Left lung (tissue), 10 donors: ENCODE results near the gene MAPK8IP3. TPM values are rescaled to one million over a fixed set of nuclear protein-coding genes. Genes with fewer than 3 reads are reported as not detected.

ENCODE experiments used
- ATAC-seq: fragments of 200-7000 bp; cut with Tn5 transposase; one replicate; pipeline ENCODE4 v1.9.1; 2020; ENCODE audit warnings: moderate library complexity
- DNase-seq, 4 donors: peaks; one replicate each; pipeline ENCODE4 v3.0.0-alpha.2; 2013 to 2020
- H3K27ac ChIP-seq, 2 donors: fragments of 200-600 bp; sonication (generic) in 1 of 2; one replicate each; pipeline versions ENCODE4 v1.5.0 to v1.8.0; 2020 to 2021
- H3K27me3 ChIP-seq, 2 donors: fragments of 200-600 bp; sonication (generic) in 1 of 2; one replicate each; pipeline versions ENCODE4 v1.5.0 to v1.8.0; 2020 to 2021
- H3K36me3 ChIP-seq, 2 donors: fragments of 200-600 bp; sonication (generic) in 1 of 2; one replicate each; pipeline versions ENCODE4 v1.5.0 to v1.8.0; 2020 to 2021
- H3K4me1 ChIP-seq, 2 donors: fragments of 200-600 bp; one replicate each; pipeline ENCODE4 v1.8.0; 2021
- H3K4me3 ChIP-seq, 2 donors: fragments of 200-600 bp; sonication (generic) in 1 of 2; one replicate each; pipeline versions ENCODE4 v1.5.0 to v1.8.0; 2020 to 2021; ENCODE audit warnings: mild to moderate bottlenecking in 1 of 2
- H3K9me3 ChIP-seq, 2 donors: fragments of 200-600 bp; sonication (generic) in 1 of 2; one replicate each; pipeline versions ENCODE4 v1.5.0 to v1.8.0; 2020 to 2021
- intact Hi-C, 2 donors: fragments of 100-400 bp; cut with DNase I; formaldehyde crosslinking; loops; one replicate each; pipeline versions ENCODE4 v1.11.2 to v1.14.2; 2022
- polyA plus RNA-seq, 6 donors: library from polyadenylated mRNA; unstranded; fragments of 120-200 nt; gene quantifications; one replicate each; pipeline ENCODE4 v1.2.1, GENCODE V29; 2013; ENCODE audit not compliant: insufficient read length in 6 of 6
- total RNA-seq, 2 donors: library from RNA; stranded (reverse); fragmentation: NEBNext Ultra II Directional; extraction: Animal tissue kit (Norgen Biotek cat#: 25700); gene quantifications; one replicate each; pipeline ENCODE4 v1.2.1, GENCODE V29; 2021
- TF ChIP-seq, protein P1 (sequence below), 2 donors: fragments of 200-600 bp; sonication (generic) in 1 of 2; IDR thresholded peaks; one replicate each; pipeline versions ENCODE4 v1.5.0 to v1.8.0; 2021; ENCODE audit warnings: antibody characterized with exemption in 2 of 2
- donor health status: DM: no; HTN: yes; CAD: no.
- donor health status: DM: no; HTN: no; CAD: no.

The MAPK8IP3 gene
- total and polyA plus RNA-seq, 8 donors, result 48.1 to 85.9 (median 64.0) TPM

DNA sequence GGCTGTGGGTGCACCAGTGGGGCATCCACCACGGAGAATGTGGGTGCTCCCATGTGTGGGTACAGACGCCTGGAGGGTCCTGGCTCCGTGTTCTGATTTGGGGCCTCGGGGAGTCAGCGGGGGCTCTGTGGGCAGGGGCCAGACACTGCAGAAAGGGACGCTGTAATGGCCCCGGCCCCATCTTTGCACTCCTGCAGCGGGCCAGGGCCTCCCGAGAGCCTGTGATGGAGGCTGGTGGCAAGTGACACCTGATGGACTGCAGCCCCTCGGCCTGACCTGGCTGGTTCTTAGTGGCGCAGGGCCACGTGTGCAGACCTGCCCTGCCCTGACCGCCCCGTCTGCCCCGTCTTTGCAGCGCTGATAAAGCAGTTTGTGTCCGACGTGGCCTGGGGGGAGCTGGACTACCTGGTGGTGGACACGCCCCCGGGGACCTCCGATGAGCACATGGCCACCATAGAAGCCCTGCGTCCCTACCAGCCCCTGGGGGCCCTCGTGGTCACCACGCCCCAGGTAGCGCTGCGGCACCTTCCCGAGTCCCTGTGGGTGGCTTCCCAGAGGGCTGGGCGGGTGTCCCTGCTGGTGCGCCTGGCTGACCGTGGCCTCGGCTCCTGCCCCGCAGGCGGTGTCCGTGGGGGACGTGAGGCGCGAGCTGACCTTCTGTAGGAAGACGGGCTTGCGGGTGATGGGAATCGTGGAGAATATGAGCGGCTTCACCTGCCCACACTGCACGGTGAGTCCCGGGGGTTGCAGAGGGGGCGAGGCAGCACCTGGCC lies 81.5 kb downstream of the MAPK8IP3 start:
- DNase-seq, result peak in 2 of 4 donors; percentile 27 to 63
- no peak overlapping the region for H3K27ac ChIP-seq
- peaks cover 0 to 70% of the 10 kb centered on the region in 2 donors for H3K36me3 ChIP-seq
- no peaks in the 10 kb centered on the region for H3K9me3 ChIP-seq
- TF ChIP-seq, protein P1, sequence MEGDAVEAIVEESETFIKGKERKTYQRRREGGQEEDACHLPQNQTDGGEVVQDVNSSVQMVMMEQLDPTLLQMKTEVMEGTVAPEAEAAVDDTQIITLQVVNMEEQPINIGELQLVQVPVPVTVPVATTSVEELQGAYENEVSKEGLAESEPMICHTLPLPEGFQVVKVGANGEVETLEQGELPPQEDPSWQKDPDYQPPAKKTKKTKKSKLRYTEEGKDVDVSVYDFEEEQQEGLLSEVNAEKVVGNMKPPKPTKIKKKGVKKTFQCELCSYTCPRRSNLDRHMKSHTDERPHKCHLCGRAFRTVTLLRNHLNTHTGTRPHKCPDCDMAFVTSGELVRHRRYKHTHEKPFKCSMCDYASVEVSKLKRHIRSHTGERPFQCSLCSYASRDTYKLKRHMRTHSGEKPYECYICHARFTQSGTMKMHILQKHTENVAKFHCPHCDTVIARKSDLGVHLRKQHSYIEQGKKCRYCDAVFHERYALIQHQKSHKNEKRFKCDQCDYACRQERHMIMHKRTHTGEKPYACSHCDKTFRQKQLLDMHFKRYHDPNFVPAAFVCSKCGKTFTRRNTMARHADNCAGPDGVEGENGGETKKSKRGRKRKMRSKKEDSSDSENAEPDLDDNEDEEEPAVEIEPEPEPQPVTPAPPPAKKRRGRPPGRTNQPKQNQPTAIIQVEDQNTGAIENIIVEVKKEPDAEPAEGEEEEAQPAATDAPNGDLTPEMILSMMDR (IDR thresholded peaks at IDR 0.05), result no peak
- H3K27me3 ChIP-seq, result no peaks in the 10 kb centered on the region
- no peak overlapping the region for H3K4me3 ChIP-seq
- intact Hi-C loops, result no loop called here
- H3K4me1 ChIP-seq, result peaks cover 0 to 27% of the 10 kb centered on the region in 2 donors
- no peak for ATAC-seq

DNA sequence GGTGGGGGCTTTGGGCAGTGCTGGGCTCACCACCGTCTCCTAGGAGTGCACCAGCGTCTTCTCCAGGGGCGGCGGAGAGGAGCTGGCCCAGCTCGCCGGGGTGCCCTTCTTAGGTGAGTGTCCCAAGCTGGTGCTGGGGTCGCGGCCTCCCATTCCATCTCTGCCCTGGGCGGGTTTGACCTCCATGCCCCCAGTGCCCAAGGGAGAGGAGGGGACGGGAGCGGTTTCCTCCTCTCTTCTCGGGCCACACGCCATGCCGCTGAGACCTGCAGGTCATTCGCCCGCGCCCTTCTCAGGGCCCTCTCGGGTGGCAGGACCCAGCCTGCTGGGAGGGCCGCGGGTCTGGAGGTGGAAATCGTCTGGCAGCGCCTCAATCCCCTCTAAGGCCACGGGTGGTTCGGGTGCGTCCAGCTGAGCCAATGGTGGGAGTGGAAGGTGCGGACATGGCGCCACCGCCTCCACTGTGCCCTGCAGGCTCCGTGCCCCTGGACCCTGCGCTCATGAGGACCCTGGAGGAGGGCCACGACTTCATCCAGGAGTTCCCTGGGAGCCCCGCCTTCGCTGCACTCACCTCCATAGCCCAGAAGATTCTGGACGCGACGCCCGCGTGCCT lies 82.2 kb downstream of the MAPK8IP3 start:
- no peak overlapping the region for H3K4me3 ChIP-seq
- ATAC-seq (no peak), DNase-seq (peak in 2 of 4 donors; percentile 24 to 80)
- no peaks in the 10 kb centered on the region for H3K27me3 ChIP-seq
- H3K9me3 ChIP-seq, result no peaks in the 10 kb centered on the region
- peaks cover 0 to 70% of the 10 kb centered on the region in 2 donors for H3K36me3 ChIP-seq
- H3K4me1 ChIP-seq, result peaks cover 0 to 26% of the 10 kb centered on the region in 2 donors
- intact Hi-C loops, result no loop called here
- TF ChIP-seq, protein P1 (IDR thresholded peaks at IDR 0.05), result no peak
- no peak overlapping the region for H3K27ac ChIP-seq

DNA sequence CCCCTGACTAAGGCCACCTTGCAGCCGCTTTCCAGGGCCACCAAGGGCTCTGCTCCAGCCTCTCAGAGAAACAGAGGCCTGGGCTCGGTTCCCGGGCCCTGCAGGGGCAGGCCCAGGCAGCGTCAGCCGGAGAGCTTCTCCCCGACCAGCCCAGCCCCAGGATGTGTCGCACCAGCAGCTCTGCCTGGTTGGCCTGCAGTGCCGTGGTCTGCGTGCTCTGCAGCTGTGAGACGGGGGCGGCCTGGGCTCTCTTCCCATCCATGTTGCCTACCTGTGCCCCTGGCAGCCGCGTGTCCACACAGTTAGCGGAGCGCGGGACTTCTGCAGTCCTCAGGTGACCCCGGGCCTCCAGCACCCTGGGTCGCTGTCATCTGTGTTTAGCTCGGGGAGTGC lies 82.7 kb downstream of the MAPK8IP3 start:
- Histone ChIP-seq H3K36me3 (peaks cover 0 to 70% of the 10 kb centered on the region in 2 donors), H3K4me1 (peaks cover 0 to 21% of the 10 kb centered on the region in 2 donors), H3K27me3 (no peaks in the 10 kb centered on the region), H3K9me3 (no peaks in the 10 kb centered on the region), H3K27ac (no peak overlapping the region), H3K4me3 (no peak overlapping the region)
- peak in 2 of 4 donors; percentile 29 to 65 for DNase-seq
- TF ChIP-seq, protein P1 (IDR thresholded peaks at IDR 0.05), result no peak
- intact Hi-C loops, result no loop called here
- ATAC-seq, result no peak

DNA sequence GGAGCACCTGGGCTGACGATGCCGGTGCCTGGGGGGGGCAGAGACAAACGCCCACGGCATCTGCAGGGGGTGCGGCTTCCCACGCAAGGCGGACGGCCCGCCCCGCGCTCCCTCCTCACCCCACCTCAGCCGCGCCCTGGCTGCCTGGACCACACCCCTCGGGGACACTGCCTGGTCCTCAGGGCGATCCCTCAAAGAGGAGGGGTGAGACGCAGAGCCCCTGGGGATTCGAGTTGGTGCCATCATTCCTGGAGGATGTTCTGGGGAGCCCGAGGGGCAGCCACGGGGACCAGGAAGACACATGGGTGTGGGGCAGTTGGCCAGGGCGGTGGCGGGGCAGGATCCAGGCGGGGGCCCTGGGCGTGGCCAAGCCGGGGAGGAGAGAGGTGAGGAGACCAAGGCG lies 83.6 kb downstream of the MAPK8IP3 start:
- DNase-seq (peak in 1 of 4 donors; percentile 24), ATAC-seq (no peak)
- Histone ChIP-seq H3K36me3 (peaks cover 0 to 70% of the 10 kb centered on the region in 2 donors), H3K27me3 (no peaks in the 10 kb centered on the region), H3K9me3 (no peaks in the 10 kb centered on the region), H3K4me1 (peaks cover 0 to 12% of the 10 kb centered on the region in 2 donors), H3K27ac (no peak overlapping the region), H3K4me3 (no peak overlapping the region)
- TF ChIP-seq, protein P1 (IDR thresholded peaks at IDR 0.05), result no peak
- intact Hi-C loops, result no loop called here

DNA sequence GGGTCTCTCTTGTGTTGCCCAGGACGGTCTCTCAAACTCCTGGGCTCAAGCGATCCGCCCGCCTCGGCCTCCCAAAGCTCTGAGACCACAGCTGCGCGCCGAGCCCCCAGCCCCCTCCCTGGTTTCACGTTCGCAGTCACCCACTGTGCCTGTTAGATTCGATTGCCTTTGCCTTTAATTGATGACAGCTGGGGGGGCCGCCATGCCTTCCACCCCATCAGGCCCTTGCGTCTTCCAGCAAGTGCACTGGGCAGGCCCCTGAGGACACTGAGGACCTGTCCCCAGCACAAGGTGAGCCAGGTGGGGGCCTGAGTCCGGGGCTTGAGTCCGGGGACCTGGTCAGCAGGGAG lies 84.2 kb downstream of the MAPK8IP3 start:
- TF ChIP-seq, protein P1 (IDR thresholded peaks at IDR 0.05), result no peak
- H3K27me3 ChIP-seq, result no peaks in the 10 kb centered on the region
- DNase-seq (no peak), ATAC-seq (no peak)
- peaks cover 0 to 8% of the 10 kb centered on the region in 2 donors for H3K4me1 ChIP-seq
- no peak overlapping the region for H3K4me3 ChIP-seq
- peaks cover 0 to 70% of the 10 kb centered on the region in 2 donors for H3K36me3 ChIP-seq
- intact Hi-C loops, result no loop called here
- no peak overlapping the region for H3K27ac ChIP-seq
- H3K9me3 ChIP-seq, result no peaks in the 10 kb centered on the region
